DMS114 treated with DMSO at 0.1 percent for 48 hours (cell line): ENCODE results near the gene FOXJ3.

Experiments used
- DNase-seq: peaks from one replicate; lab custom pipeline; 2025; ENCODE audit not compliant: unreplicated experiment; lab: John Stamatoyannopoulos, UW

Gene FOXJ3

DNA sequence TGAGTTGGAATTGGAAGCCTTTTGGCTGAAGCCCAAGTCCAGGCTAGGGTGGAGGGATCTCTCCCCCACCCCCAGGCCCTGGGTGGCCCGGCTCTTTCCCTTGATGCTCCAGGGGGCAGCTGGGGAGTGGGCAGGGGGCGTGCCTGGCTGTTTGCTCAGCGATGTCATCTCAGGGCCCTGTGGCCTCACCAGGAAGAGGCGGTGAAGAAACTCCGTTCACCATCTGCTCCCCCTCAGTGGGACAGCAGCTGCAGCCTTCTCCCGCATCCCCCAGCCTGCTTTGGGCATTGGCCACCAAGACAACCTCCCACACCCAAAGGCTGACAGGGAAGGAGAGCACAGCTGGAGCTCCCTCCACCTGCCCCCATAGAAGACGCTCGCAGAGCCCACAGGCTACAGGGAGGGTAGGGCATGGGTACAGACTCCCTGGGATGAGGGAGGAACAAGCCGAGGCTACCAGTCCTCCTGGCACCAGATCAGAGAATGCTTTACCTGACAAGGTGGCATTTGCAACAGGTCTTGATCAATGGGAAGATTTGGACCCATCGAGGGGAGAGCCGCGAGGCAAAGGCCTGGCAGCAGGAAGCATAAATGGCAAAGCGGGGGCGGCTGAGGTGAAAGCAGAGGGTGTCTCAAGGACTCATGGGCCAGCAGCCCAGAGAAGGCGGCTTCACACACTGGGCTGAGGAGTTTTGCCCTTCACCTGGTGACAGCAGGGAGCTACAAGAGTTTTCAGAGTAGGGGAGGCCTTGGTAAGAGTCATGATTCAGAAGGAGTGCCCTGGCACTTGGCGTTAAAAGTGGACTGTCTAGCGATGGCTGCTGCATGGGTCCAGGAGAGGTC lies 164.0 kb downstream of the FOXJ3 start:
- DNase-seq: no peak

DNA sequence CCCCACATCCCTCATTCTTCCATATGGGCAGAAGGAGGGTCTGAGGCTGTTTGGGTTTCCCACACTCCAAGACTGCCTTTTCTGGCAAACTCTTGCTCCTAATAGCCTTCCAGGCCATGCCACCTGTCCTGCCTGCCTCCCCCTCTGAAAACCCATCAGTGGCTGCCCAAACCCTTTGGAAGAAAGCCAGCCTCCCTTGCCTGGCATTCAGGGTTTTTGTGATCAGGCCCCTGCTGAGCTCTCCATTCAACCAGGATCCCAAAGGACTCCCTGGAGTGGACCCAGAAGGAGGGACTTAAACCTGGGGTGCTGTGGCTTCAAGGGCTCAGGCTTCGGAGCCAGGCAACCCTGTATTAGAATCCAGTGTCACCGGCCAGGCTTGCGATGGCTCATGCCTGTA lies 166.3 kb downstream of the FOXJ3 start:
- no peak for DNase-seq

DNA sequence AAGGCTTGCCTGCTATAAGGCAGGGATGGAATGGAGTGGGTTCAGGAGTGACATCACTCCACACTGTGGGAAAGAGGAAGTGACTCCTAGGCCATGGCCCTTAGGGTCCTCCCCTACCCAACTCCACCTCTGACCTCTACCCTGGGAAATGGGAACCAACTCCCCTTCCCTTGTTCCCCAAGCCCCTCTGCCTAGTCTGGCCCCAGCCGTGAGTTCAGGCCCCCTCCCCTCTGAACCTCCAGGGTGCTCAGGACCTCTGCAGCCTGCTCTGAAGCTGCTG lies 166.7 kb downstream of the FOXJ3 start:
- no peak for DNase-seq

DNA sequence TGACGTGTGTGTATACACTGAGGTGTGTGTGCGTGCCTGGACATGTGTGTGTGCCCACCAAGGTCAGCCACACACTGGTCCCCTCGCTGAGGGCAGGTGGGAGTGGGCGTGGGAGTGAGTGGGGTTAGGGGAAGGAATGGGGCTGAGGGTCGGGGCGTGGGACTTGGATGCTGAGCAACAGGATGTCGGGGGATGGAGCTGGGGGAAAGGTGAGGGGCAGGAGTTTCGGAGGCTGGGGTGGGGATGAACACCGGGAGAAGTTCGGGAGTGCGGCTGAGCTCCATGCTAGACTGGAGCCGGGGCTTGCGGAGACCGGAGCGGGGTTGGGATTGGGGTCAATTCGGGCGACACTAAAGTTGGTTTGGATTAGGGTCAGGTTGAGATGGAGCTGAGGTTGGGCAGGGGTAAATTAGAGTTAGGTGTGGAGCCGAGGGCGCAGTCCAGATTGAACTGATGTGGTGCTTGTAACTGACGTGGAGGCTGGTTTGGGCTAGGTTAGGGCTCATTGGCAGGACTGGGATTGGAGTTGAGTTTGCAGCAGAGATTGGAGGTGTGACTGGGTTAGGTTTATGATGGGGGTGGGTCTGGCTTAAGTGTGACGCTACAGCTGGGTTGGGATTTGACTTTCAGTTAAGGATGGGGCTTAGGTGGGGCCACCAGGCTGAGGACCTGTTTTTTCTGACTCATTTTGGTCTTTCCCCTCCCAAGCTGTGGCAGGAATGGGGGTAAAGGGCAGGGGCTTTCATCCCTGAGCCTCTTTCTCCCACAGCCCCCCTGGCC lies 167.2 kb downstream of the FOXJ3 start:
- no peak for DNase-seq

DNA sequence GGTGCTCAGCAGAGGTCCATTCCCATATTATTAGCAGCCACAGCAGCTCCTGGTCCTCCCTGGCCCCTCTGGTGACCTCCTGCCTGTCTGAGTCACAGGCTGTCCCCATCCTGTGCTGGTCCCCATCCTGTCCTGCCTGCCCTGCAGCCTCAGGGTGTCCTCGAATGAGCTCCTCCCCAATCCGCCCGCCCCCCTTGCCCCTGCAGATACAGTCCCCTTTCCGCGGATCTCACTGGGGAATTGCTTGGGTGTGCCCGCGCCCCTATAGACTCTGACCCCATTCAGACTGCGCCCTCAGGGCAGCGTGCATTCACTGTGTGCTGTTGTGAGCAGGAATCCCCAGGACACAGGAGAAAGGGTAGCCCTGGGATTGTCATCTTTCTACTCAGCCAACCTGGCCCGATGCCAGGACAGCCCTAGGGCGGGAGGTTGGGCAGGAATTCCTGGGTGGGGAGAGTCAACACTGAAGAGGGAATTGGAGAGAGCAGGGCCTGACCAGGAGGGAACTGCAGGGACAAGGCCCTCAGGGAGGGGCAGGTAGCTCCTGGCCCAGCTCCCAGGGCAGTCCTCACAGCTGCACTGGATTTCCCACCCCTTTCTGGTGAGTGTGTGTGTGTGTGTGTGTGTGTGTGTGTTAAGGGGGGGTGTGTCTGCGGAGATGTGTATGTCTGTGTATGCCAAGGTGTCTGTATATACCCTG lies 169.4 kb downstream of the FOXJ3 start:
- DNase-seq: no peak

DNA sequence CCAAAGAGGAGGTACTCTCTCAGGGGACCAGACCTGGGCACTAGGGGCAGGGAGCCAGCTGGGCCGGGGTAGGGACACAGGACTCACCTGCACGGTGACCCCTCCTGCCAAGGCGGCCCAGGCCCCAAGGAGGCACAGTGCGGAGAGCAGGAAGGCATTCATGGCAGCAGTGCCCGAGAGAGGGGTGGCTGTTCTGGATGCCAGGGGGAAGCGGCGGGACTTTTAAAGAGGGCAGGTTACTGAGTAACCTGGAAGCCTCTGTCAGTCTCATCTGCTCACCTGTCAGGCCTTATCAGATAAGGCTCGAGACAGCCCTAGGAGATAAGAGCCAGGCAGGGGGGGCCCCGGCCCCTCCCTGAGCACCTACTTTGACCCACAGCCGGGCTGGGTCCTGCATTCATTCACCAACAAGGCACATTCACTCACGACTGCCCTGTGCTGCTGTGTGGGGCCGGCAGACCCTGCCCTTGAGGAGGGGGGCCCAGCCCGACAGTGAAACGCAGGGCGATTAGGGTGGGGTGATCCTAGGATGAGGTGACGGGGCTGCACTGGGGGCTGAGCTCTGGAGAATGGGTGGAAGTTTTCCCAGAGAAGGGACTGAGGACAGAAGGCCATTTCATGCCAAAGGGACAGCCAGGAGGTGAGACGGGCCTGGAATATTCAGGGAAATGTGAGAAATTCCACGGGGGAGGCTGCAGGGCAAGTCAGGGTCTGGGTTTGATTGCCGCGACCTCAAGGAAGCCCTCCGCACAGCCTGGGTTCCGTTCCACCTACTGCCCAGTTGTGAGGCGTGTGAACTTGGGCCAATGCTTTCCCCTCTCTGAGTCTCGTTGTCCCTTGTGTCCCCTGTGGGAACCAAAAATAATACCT lies 170.2 kb downstream of the FOXJ3 start, which contains the start of gene GUCA2A:
TSS of gene GUCA2A (minus strand) at position 195 of the 870 bp plus-strand sequence. CDS start at position 162, 33 bp downstream.
- DNase-seq: no peak

DNA sequence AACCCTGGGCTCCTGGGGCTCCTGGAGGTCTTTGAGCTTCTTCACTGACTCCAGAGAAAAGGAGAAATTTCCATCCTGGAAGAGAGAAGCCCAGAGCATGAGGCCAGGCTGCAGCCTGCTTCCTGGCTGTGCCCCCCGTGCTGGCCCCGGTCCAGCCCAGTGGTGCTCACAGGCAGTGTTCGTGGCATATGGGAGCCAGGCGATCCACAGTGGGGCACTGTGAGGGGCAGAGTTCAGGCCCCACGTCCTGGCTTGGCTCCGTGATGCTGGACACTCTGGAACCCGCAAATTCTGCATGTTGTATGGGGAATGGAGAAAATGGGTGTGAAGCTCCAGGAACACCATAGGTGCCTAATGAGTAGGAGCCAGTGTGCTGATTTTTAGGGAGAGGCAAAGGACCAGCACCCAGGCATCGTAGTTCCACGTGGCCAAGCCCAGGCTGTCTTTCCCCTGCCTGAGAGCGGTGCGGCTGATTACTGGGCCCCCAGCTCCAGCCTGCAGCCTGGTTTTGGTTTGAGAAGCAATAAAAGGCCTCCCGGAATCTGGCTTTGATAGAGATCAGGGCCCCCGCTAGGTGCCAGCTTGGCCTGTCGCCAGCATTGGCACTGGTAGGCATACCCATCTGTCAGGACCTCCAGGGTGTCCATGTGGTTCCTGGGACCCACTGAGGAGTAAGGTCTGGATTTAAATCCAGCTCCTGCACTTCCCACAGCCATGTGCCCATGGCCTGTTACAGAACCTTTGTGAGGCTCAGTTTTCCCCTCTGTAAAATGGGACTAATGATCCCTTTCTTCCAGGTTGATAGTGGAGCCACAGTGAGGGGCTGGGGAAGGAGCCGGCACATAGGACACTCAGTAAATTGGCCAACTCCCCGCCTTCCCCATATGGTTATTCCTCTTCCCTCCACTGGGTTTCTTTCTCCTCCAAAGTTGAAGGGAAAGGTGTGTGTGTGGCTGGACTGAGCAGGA lies 171.2 kb downstream of the FOXJ3 start:
- DNase-seq: no peak

DNA sequence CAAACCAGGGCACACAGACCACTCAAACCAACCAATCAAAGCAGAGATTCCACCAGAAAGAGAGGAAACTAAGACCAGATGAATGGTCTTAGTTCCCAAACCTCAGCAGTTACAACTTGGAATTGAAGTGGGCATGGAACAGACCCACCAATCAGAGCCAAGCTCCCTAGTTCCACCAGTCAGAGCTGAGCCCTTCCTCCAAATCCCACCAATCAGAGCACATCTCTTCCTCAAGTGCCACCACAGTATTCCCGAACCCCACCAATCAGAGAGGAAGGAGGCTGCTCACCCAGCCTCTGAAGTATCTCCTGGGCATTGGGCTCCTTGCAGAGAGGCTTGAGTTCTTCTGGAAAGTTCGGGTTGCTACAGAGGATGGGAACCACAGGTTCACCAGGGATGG lies 171.9 kb downstream of the FOXJ3 start:
- no peak for DNase-seq

DNA sequence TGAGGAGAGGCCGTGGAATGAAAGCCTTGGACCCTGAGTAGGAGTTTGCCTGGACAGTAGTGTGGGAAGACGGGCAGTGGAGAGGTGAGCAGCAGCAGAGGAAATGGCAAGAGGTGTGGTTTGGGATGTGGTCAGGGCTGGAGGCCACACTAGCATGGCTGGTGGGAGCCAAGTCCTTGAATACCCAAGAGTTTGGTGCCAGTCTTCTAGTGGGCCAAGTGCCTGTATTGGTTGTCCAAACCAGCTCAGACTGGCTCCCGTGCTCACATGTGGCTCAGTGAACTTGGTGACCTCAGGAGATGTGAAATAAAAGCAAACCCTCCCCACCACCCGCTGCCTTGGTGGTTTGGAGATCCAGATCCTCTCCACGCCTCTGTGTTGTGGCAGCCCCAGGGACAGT lies 172.9 kb downstream of the FOXJ3 start:
- DNase-seq: no peak

DNA sequence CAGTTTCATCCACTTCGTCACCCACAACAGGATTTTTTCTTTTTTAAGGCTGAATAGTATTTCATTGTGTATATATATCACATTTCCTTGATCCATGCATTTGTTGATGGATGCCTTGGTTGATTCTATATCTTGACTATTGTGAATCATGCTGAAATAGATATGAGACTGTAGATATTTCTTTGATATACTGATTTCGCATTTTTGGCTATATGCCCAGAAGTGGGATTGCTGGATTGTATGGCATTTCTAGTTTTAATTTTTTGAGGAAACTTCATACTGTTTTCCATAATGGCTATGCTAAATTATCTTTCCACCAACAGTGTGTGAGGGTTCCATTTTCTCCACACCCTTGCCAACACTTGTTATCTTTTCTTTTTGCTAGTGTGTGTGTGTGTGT lies 176.8 kb downstream of the FOXJ3 start:
- DNase-seq: no peak

DNA sequence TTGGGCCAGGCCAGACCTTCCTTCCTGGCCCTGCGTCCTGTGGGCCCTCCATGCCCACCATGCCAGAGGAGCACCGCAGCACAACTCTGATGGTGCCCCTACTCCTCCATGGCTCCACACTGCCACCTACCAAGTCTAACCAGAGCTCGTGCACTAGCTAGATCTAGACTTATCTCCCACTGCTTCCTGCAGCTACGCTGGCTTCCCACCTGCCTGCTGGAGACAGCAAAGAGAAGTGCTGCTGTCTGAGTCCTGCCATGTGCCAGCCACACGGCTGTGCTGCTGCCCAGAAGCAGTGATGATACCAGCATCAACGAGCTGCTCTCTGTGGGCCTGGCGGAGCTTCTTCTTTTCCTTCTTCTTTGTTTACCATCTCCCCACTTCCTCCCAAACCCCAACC lies 177.4 kb downstream of the FOXJ3 start:
- no peak for DNase-seq

DNA sequence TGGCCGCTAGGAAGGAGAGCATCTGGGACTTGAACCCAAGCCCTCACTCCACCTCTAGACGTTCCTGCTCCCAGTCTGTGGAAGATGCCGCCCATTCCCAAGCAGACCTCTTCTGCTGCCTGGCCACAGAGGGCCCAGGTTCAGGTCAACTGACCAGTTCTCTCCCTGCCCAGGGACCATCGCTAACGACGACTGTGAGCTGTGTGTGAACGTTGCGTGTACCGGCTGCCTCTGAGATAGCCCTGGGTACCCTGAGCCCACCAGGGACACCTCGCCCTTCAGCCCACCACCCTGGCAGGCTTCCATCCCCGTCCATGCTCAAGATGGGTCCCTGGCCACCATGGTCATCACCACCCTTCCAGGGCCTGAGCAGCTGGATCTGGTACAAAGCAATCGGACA lies 179.7 kb downstream of the FOXJ3 start:
- no peak for DNase-seq

DNA sequence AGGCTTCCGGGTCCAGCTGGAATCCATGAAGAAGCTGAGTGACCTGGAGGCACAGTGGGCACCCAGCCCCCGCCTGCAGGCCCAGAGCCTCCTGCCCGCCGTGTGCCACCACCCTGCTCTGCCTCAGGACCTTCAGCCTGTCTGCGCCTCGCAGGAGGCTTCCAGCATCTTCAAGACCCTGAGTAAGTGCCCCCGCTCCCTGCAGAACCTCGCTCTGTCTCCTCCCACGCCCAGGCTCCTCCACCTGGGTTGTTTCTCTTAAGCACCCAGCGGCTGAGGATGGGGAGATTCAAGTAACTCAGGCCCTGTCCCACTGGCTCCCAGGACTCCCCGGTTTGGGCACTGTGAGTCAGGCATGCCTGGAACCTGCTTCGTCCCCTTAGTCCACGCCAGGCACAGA lies 180.3 kb downstream of the FOXJ3 start:
- no peak for DNase-seq

DNA sequence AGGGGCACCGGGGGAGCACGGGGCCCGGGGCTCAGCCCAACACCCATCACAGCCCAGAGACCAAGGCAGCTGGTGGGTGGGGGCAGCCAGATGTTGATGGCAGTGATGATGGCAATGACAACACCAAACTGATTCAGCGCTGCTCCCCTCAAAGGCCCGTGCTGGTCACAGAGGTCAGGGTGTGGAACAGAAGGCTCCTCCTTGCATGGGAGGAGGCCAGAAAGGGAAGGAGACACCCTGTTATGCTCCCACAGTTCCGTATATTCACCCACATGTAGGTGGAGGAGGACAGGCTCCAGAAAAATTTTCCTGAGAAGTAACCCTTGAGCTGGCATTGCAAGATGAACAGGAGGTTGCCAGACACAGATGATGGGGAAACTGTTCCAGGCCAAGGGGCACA lies 181.4 kb downstream of the FOXJ3 start:
- no peak for DNase-seq

DNA sequence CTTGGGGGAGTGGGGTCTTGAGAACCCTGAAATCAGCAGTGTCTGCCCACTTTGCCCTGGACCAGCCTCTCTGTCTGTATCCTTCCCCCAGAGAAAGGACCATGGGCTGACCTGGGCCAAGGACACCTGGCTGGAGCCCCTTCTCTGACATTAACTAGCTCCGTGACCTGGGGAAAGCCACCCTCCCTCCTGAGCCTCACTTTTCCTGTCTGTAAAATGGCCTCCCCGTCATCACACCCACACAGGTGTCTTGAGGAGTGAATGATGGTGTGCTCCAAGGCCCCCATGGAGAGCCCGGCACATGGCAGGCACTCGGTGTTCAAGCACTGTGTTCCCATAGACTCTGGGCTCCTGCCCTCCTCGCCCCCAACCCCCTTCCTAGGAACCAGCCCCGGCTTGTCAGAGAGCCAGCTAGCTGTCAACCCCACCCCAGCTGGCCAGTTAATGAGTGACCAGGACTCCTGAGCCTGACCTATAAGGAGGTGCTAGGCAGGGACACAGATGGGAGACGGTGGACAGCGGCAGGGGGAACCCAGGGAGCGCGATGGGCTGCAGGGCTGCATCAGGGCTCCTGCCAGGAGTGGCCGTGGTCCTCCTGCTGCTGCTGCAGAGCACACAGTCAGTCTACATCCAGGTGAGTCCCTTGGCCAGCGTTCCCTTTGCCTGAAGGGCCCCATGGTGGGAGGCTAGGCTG lies 182.0 kb downstream of the FOXJ3 start, which contains the start of gene GUCA2B:
TSS of gene GUCA2B (plus strand) at position 504 of the 694 bp plus-strand sequence. CDS start at position 545, 41 bp downstream.
- DNase-seq: no peak

DNA sequence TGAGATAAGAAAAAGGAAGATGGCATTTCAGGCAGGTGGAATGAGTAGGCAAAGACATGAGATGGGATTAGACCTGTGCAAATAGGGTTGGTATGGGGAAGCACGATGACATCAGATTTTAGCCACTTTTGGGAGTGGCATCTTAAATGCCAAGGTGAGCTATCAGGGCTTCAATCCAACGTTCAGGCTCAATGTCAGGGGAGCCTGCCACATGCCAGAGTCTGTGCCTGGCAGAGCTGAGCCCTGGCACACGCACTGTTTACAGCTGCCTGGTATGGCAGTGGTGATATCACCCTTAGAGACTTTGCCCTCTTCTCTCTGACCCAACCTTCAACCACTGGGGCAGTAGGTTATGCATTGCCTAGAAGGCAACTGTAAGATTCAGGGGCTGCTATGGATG lies 182.9 kb downstream of the FOXJ3 start:
- no peak for DNase-seq

DNA sequence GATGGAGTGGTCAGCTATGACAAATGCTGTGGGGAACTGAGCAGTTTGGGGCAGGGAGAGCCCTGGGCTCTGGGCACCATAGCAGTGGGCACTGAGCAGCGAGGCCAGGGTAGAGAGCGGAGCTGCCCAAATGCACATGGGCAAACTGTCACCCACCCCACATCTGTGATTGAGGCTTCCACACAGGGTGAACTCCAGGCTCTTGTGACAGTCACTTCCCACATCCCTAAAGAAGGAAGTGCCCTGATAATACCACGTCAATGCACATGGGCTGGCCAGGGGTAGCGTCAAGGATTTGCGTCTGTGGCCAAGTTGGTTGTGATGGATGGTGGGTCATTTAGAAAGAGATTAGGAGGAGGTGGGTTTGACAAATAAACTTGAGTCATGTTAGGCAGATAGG lies 184.4 kb downstream of the FOXJ3 start:
- no peak for DNase-seq

DNA sequence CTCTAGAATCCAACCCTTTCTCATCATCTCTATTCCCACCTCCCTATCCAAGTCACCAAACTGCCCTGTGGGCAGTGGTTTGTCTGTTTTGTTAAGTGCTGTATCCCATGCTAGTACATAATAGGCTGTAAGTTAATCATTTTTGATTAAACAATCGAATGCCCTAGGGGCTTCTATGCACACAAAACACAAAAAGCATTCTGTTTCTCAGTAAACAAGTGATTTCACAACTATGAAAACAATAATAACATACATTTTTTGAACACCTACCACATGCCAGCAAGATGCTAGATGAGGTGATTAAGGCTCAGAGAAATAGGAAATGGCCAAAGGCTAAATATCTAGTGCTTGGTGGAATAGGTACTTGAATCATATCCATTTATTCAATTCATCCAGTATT lies 186.9 kb downstream of the FOXJ3 start:
- no peak for DNase-seq
